Keratinocyte (primary cell): ENCODE results near the gene SFRP2. TPM values are rescaled to one million over a fixed set of nuclear protein-coding genes. Genes with fewer than 3 reads are reported as not detected.

Source experiments
- DNase-seq: peaks from one replicate; pipeline ENCODE4 v3.0.0-alpha.2; 2011; ENCODE audit warnings: low read depth, missing footprints, low spot score
- FAIRE-seq: peaks from 2 replicates; lab custom pipeline; 2011; peaks lifted over from hg19 to GRCh38; lab: Jason Lieb, UNC
- H2AFZ ChIP-seq: 2 replicates; pipeline ENCODE4 v1.6.0; 2012; ENCODE audit warnings: low read length, control low read depth, inconsistent platforms; ENCODE audit not compliant: control insufficient read depth
- H3K27ac ChIP-seq: 2 replicates; pipeline ENCODE4 v1.5.1; 2011; ENCODE audit warnings: low read length; ENCODE audit not compliant: control insufficient read depth, insufficient read depth
- H3K27me3 ChIP-seq: 3 replicates; pipeline ENCODE4 v1.6.0; 2011; ENCODE audit warnings: low read length; ENCODE audit not compliant: control insufficient read depth, insufficient read depth; ENCODE audit errors: extremely low read depth
- H3K36me3 ChIP-seq, 2 experiments: 2 replicates in 1 of 2; 3 replicates in 1 of 2; pipeline ENCODE4 v1.5.1; 2011; ENCODE audit warnings: low read length in 2 of 2, mild to moderate bottlenecking in 1 of 2; ENCODE audit not compliant: control insufficient read depth in 2 of 2, insufficient read depth in 2 of 2; ENCODE audit errors: extremely low read depth in 1 of 2
- H3K4me1 ChIP-seq: 3 replicates; pipeline ENCODE4 v1.5.1; 2011; ENCODE audit warnings: low read length; ENCODE audit not compliant: control insufficient read depth, insufficient read depth; ENCODE audit errors: extremely low read depth
- H3K4me2 ChIP-seq: 3 replicates; pipeline ENCODE4 v1.6.0; 2011; ENCODE audit warnings: low read depth, low read length; ENCODE audit not compliant: control insufficient read depth, insufficient read depth; ENCODE audit errors: extremely low read depth
- H3K4me3 ChIP-seq, 3 experiments: fragments of 200-600 bp in 1 of 3; sonication (generic) in 1 of 3; 2 replicates in 2 of 3; 3 replicates in 1 of 3; pipeline ENCODE4 v1.5.1; 2011 to 2016; ENCODE audit warnings: low read length in 3 of 3, mild to moderate bottlenecking in 3 of 3, control low read depth in 2 of 3, inconsistent platforms in 1 of 3, low read depth in 1 of 3, mixed read lengths in 1 of 3, mixed run types in 1 of 3, moderate library complexity in 1 of 3; ENCODE audit not compliant: control insufficient read depth in 2 of 3, insufficient read depth in 2 of 3; ENCODE audit errors: extremely low read depth in 1 of 3
- H3K79me2 ChIP-seq: 2 replicates; pipeline ENCODE4 v1.6.0; 2012; ENCODE audit warnings: low read length; ENCODE audit not compliant: control insufficient read depth, insufficient read depth
- H3K9ac ChIP-seq: 3 replicates; pipeline ENCODE4 v1.6.0; 2011; ENCODE audit warnings: low read length; ENCODE audit not compliant: control insufficient read depth, insufficient read depth; ENCODE audit errors: extremely low read depth
- H3K9me1 ChIP-seq: 3 replicates; pipeline ENCODE4 v1.6.0; 2011; ENCODE audit warnings: low read length; ENCODE audit not compliant: control insufficient read depth, insufficient read depth; ENCODE audit errors: extremely low read depth
- H3K9me3 ChIP-seq: 2 replicates; pipeline ENCODE4 v1.5.1; 2012; ENCODE audit warnings: low read depth, low read length; ENCODE audit not compliant: control insufficient read depth
- H4K20me1 ChIP-seq: 3 replicates; pipeline ENCODE4 v1.6.0; 2011; ENCODE audit warnings: low read length; ENCODE audit not compliant: control insufficient read depth, insufficient read depth; ENCODE audit errors: extremely low read depth
- CTCF ChIP-seq, 3 experiments: IDR thresholded peaks in 1 of 3; conservative IDR thresholded peaks in 1 of 3; optimal IDR thresholded peaks in 1 of 3; 2 replicates in 2 of 3; 3 replicates in 1 of 3; pipeline versions ENCODE3 to v1.5.1; 2011; ENCODE audit warnings: low read length in 3 of 3, mild to moderate bottlenecking in 3 of 3, moderate library complexity in 2 of 3, control low read depth in 1 of 3, inconsistent platforms in 1 of 3; ENCODE audit not compliant: insufficient read depth in 2 of 3; ENCODE audit errors: extremely low read depth in 1 of 3
- EZH2 ChIP-seq: IDR thresholded peaks from one replicate; pipeline ENCODE4 v1.6.1; 2012; ENCODE audit warnings: inconsistent platforms, mild to moderate bottlenecking, low read length, moderate library complexity
- dilution Hi-C: fragments of 300-500 bp; cut with MboI; formaldehyde crosslinking; loops from one replicate; pipeline ENCODE4 v1.7.0; 2020; ENCODE audit warnings: low sequenced_read_pairs; ENCODE audit not compliant: extremely low pct_ligation_motif_present
- polyA plus RNA-seq, 5 experiments: library from polyadenylated mRNA; depleted of rRNA in 3 of 5; stranded (reverse) in 3 of 5; stranded (forward) in 1 of 5; unstranded in 1 of 5; fragments of >200 nt; gene quantifications; 1 replicate in 1 of 5; 2 replicates in 3 of 5; 3 replicates in 1 of 5; pipeline versions ENCODE4 v1.2.1 to v1.2.3, GENCODE V29; 2011 to 2012; ENCODE audit warnings: missing spikeins in 2 of 5, low read depth in 1 of 5, low replicate concordance in 1 of 5

The SFRP2 gene
- polyA plus RNA-seq, 1 donor (not counting 4 experiments of a cell fraction or from before 2014, with no cell fraction given), result not detected

GRCh38 chr4:153764601-153765368, 24.1 kb downstream of the SFRP2 start:
- no peak overlapping the region for H3K9ac ChIP-seq
- dilution Hi-C loops, result no loop called here

GRCh38 chr4:153763404-153763803, 25.5 kb downstream of the SFRP2 start:
- Histone ChIP-seq H3K9me3 (no peaks in the 10 kb centered on the region), H3K27ac (no peak overlapping the region), H3K4me3 (no peak overlapping the region), H3K9ac (no peak overlapping the region), H3K36me3 (no peaks in the 10 kb centered on the region), H3K79me2 (no peaks in the 10 kb centered on the region), H2AFZ (no peak overlapping the region), H3K4me1 (no peaks in the 10 kb centered on the region), H3K4me2 (no peak overlapping the region), H3K27me3 (peaks cover 18% of the 10 kb centered on the region), H4K20me1 (no peaks in the 10 kb centered on the region), H3K9me1 (no peaks in the 10 kb centered on the region)
- dilution Hi-C loops, result no loop called here
- FAIRE-seq, result peak; percentile 34
- peak; percentile 31 to 51 (median 48) for TF ChIP-seq CTCF (optimal IDR thresholded peaks at IDR 0.05 in 1 of 3, IDR thresholded peaks at IDR 0.05 in 1 of 3, conservative IDR thresholded peaks at IDR 0.05 in 1 of 3; ENCODE audit: extremely low read depth in 1 of 3, insufficient read depth in 2 of 3, low read length in 3 of 3)
- no peak for TF ChIP-seq EZH2
- DNase-seq, result no peak

More at GRCh38 chr4:153764601-153765368, 24.1 kb downstream of the SFRP2 start:
- no peaks in the 10 kb centered on the region for H3K9me3 ChIP-seq
- no peaks in the 10 kb centered on the region for H3K9me1 ChIP-seq
- no peaks in the 10 kb centered on the region for H4K20me1 ChIP-seq
- FAIRE-seq (no peak), DNase-seq (no peak)
- no peaks in the 10 kb centered on the region for H3K79me2 ChIP-seq
- H3K27ac ChIP-seq, result no peak overlapping the region
- peaks cover 7% of the 10 kb centered on the region for H3K27me3 ChIP-seq
- no peaks in the 10 kb centered on the region for H3K36me3 ChIP-seq
- H3K4me3 ChIP-seq, result no peak overlapping the region
- no peaks in the 10 kb centered on the region for H3K4me1 ChIP-seq
- no peak overlapping the region for H2AFZ ChIP-seq
- no peak overlapping the region for H3K4me2 ChIP-seq
- TF ChIP-seq CTCF (optimal IDR thresholded peaks at IDR 0.05 in 1 of 3, IDR thresholded peaks at IDR 0.05 in 1 of 3, conservative IDR thresholded peaks at IDR 0.05 in 1 of 3; ENCODE audit: extremely low read depth in 1 of 3, insufficient read depth in 2 of 3, low read length in 3 of 3), result no peak
- TF ChIP-seq EZH2, result no peak
